HEK293T (cell line): ENCODE data around the gene MRPL55.

ENCODE experiments used
- CTCF ChIA-PET: fragments of 350-600 bp; formaldehyde crosslinking; extraction: SDS; loops from one replicate; lab custom pipeline; 2021; ENCODE audit warnings: antibody characterized with exemption, inconsistent platforms; lab: Yijun Ruan, JAX
- POLR2A ChIA-PET: fragments of 350-600 bp; formaldehyde crosslinking; extraction: SDS; loops from one replicate; lab custom pipeline; 2020; ENCODE audit warnings: antibody characterized with exemption, inconsistent platforms; lab: Yijun Ruan, JAX
- DNase-seq: peaks from one replicate; pipeline ENCODE4 v3.0.0; 2012; ENCODE audit warnings: mixed read lengths; ENCODE audit errors: extremely low spot score
- ARNT ChIP-seq: fragments of 450-650 bp; IDR thresholded peaks from 2 replicates; pipeline ENCODE4 v1.6.1; 2017; ENCODE audit warnings: mild to moderate bottlenecking
- BHLHE40 ChIP-seq: fragments of 450-650 bp; IDR thresholded peaks from 2 replicates; pipeline ENCODE4 v1.6.1; 2016; ENCODE audit warnings: mild to moderate bottlenecking, moderate library complexity, borderline replicate concordance
- CTBP1 ChIP-seq: fragments of 450-650 bp; IDR thresholded peaks from 2 replicates; pipeline ENCODE4 v1.6.1; 2016; ENCODE audit warnings: borderline replicate concordance
- ELF4 ChIP-seq: fragments of 450-650 bp; IDR thresholded peaks from 2 replicates; pipeline ENCODE4 v1.6.1; 2017; ENCODE audit warnings: antibody characterized with exemption
- FOXA1 ChIP-seq: fragments of 450-650 bp; IDR thresholded peaks from 2 replicates; pipeline ENCODE4 v1.6.1; 2016; ENCODE audit warnings: mild to moderate bottlenecking
- FOXK2 ChIP-seq: fragments of 450-650 bp; IDR thresholded peaks from 2 replicates; pipeline ENCODE4 v1.6.1; 2016; ENCODE audit warnings: mild to moderate bottlenecking
- FOXM1 ChIP-seq: fragments of 450-650 bp; IDR thresholded peaks from 2 replicates; pipeline ENCODE4 v1.6.1; 2017; ENCODE audit warnings: mild to moderate bottlenecking, borderline replicate concordance
- HDGF ChIP-seq: fragments of 450-650 bp; IDR thresholded peaks from 2 replicates; pipeline ENCODE4 v1.6.1; 2017; ENCODE audit warnings: antibody characterized with exemption, borderline replicate concordance
- L3MBTL2 ChIP-seq: fragments of 450-650 bp; conservative IDR thresholded peaks from 2 replicates; pipeline ENCODE4 v1.6.1; 2016; ENCODE audit warnings: mild to moderate bottlenecking
- LEF1 ChIP-seq: fragments of 450-650 bp; IDR thresholded peaks from 2 replicates; pipeline ENCODE4 v1.6.1; 2017; ENCODE audit warnings: mild to moderate bottlenecking, borderline replicate concordance
- NFRKB ChIP-seq: fragments of 450-650 bp; IDR thresholded peaks from 2 replicates; pipeline ENCODE4 v1.6.1; 2016; ENCODE audit warnings: mild to moderate bottlenecking, moderate library complexity
- SP1 ChIP-seq: fragments of 450-650 bp; IDR thresholded peaks from 2 replicates; pipeline ENCODE4 v1.6.1; 2017
- SUZ12 ChIP-seq: fragments of 450-650 bp; IDR thresholded peaks from 2 replicates; pipeline ENCODE4 v1.6.1; 2016; ENCODE audit warnings: mild to moderate bottlenecking
- TARDBP ChIP-seq: fragments of 450-650 bp; IDR thresholded peaks from 2 replicates; pipeline ENCODE4 v1.6.1; 2016
- ZNF384 ChIP-seq: fragments of 450-650 bp; IDR thresholded peaks from 2 replicates; pipeline ENCODE4 v1.6.1; 2016
- TF ChIP-seq, protein P1 (sequence below): fragments of 450-650 bp; IDR thresholded peaks from 2 replicates; pipeline ENCODE4 v1.6.1; 2016

MRPL55 gene

DNA sequence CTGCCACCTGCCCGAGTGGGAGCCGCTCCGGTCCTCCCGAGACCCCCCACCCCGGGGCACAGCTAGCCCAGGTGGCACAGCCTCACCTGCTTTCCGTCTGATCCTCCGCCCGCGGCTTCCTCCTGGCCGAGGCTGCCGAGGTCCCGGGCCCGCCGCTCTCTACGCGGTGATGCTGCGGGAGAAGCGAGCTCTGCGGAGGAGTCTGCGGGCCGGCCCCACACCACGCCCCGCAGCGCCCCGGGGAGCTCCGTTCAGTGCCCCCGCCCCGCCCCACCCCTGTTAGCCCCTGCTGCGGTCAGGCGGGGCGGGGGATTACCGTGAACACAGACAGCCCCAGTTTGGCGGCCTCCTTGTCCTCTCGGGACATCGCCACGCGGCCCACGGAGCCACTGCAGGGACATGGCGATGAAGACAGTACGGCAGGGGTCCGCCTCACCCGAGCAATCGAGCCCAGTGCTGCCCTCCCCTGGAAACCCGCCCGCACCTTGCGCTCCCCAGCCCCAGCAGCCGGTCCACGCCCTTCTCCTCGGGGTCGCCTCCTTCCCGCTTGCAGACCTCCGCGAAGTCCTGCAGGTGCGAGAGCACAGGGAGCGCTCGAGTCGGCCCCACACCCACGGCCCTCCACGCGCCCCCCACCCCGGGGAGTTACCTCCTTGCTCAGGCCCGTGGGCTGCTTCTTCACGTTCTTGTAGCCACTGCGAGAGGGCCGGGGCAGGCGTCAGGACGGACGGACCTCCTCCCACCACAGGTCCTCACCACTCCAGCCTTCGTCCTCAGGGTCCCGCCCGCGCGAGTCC lies 6.9 kb downstream of the MRPL55 start:
- ChIA-PET POLR2A (interaction anchor here (1.2 to 4.9 kb wide), 3 partner anchors 10 to 20 kb away, joined by 3 to 23 read pairs (median 4); partner anchors contain the start of gene ARF1), CTCF (no interaction called here)
- peak; percentile 77 for DNase-seq
- TF ChIP-seq FOXK2 (no peak), HDGF (peak; percentile 49; the same call in 1 of the 2 replicates), CTBP1 (no peak), SUZ12 (no peak), ELF4 (no peak), TARDBP (peak; percentile 7; the same call in 1 of the 2 replicates), L3MBTL2 (peak; percentile 38), ARNT (no peak), FOXA1 (no peak)

DNA sequence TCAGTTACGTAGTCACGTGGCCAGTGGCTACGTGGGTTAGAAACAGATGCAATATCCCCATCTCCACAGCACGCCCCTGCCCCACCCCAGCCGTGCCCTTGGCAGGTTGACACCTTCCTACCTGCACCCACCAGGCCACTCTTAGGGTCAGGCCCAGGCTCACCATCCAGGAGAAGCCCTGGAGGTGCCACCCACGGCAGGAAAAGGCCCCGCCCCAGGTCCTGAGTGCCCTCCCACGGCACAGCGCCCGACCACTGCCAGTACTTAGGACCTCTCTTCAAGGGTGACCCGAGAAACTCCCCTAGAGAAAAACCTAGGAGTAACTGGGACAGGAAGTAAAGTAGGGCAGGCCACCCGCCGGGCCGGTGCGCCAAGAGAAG lies 7.5 kb downstream of the MRPL55 start:
- ChIA-PET POLR2A (interaction anchor here (1.2 to 4.9 kb wide), 3 partner anchors 11 to 20 kb away, joined by 3 to 23 read pairs (median 4); partner anchors contain the start of gene ARF1), CTCF (no interaction called here)
- no peak for DNase-seq
- TF ChIP-seq ARNT = no peak
- TF ChIP-seq L3MBTL2 = no peak
- no peak for TF ChIP-seq LEF1
- no peak for TF ChIP-seq TARDBP
- TF ChIP-seq NFRKB = no peak
- TF ChIP-seq SP1 = no peak
- no peak for TF ChIP-seq FOXA1
- no peak for TF ChIP-seq FOXM1
- no peak for TF ChIP-seq FOXK2
- TF ChIP-seq, protein P1, sequence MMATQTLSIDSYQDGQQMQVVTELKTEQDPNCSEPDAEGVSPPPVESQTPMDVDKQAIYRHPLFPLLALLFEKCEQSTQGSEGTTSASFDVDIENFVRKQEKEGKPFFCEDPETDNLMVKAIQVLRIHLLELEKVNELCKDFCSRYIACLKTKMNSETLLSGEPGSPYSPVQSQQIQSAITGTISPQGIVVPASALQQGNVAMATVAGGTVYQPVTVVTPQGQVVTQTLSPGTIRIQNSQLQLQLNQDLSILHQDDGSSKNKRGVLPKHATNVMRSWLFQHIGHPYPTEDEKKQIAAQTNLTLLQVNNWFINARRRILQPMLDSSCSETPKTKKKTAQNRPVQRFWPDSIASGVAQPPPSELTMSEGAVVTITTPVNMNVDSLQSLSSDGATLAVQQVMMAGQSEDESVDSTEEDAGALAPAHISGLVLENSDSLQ = no peak
- no peak for TF ChIP-seq CTBP1
- no peak for TF ChIP-seq ZNF384
- no peak for TF ChIP-seq SUZ12
- TF ChIP-seq ELF4 = no peak

GRCh38 chr1:228100822-228101613 lies 8.1 kb downstream of the MRPL55 start:
- no peak for TF ChIP-seq CTBP1
- 0 out of 2 replicates have a peak, but pooled peaks have one; percentile 86 for TF ChIP-seq HDGF
- POLR2A ChIA-PET = interaction anchor here (1.2 to 4.9 kb wide), 4 partner anchors 11 to 27 kb away, joined by 3 to 23 read pairs (median 4); partner anchors contain the start of gene ARF1
- no peak for DNase-seq
- CTCF ChIA-PET = no interaction called here

DNA sequence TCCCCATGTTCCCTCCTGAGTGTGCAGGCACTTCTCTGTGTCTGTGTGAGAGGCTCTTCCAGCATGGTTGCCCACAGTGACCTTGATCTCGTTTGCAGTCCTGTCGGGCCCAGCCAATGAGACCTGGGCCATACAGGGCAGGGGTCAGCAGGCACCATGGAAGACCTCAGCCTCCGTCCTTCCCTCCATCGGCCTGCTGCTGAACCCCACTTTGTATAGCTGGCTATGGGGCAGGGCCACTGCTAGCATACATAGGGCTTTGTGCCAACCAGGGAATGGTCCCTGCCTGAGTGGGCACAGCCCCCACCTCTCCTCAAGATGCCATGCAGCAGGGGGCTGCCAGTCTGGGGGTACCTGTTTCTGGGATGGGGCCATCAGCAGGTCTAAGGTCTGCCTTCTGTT lies 9.8 kb downstream of the MRPL55 start:
- peak; percentile 6 for DNase-seq
- TF ChIP-seq FOXM1 (no peak), ARNT (no peak), ELF4 (no peak), L3MBTL2 (no peak), CTBP1 (no peak)
- TF ChIP-seq, protein P1 = no peak
- ChIA-PET POLR2A (interaction anchor here (0.9 to 4.9 kb wide), 3 partner anchors 9 to 26 kb away, joined by 3 to 23 read pairs (median 3); partner anchors contain the start of gene ARF1), CTCF (interaction anchor here (1.0 kb wide), 1 partner anchor 15 kb away, joined by 3 read pairs; no protein-coding TSS in a partner anchor)

DNA sequence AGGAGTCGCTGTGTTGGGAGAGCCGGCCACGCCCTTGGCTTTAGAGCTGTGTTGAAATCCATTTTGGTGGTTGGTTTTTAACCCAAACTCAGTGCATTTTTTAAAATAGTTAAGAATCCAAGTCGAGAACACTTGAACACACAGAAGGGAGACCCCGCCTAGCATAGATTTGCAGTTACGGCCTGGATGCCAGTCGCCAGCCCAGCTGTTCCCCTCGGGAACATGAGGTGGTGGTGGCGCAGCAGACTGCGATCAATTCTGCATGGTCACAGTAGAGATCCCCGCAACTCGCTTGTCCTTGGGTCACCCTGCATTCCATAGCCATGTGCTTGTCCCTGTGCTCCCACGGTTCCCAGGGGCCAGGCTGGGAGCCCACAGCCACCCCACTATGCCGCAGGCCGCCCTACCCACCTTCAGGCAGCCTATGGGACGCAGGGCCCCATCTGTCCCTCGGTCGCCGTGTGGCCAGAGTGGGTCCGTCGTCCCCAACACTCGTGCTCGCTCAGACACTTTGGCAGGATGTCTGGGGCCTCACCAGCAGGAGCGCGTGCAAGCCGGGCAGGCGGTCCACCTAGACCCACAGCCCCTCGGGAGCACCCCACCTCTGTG lies 10.7 kb downstream of the MRPL55 start:
- ChIA-PET POLR2A (interaction anchor here (0.7 to 4.9 kb wide), 5 partner anchors 9 to 76 kb away, joined by 3 to 23 read pairs (median 3); partner anchors contain the start of genes ARF1 and MRPL55), CTCF (interaction anchor here (1.0 kb wide), 1 partner anchor 14 kb away, joined by 3 read pairs; no protein-coding TSS in a partner anchor)
- TF ChIP-seq SUZ12 (no peak), ARNT (no peak), FOXK2 (no peak), FOXA1 (no peak), TARDBP (no peak), SP1 (no peak), CTBP1 (no peak), FOXM1 (no peak), LEF1 (no peak), ZNF384 (no peak), NFRKB (no peak), BHLHE40 (no peak)
- TF ChIP-seq, protein P1 = no peak
- no peak for DNase-seq
